Fibroblast of lung (primary cell): ENCODE measurements around the gene DRAXIN. TPM values are rescaled to one million over a fixed set of nuclear protein-coding genes. Genes with fewer than 3 reads are reported as not detected.

Experiments
- DNase-seq, 2 donors: peaks; one replicate each; pipeline versions ENCODE4 v3.0.0 to v3.0.0-alpha.2; 2010; ENCODE audit warnings: low read depth in 2 of 2
- H2AFZ ChIP-seq: 2 replicates; pipeline ENCODE4 v1.5.1; 2012; ENCODE audit warnings: low read length, control low read depth, inconsistent platforms
- H3K27ac ChIP-seq: 2 replicates; pipeline ENCODE4 v1.5.1; 2011; ENCODE audit warnings: low read length, control low read depth; ENCODE audit not compliant: insufficient read depth
- H3K27me3 ChIP-seq: 2 replicates; pipeline ENCODE4 v1.5.1; 2011; ENCODE audit warnings: mild to moderate bottlenecking, low read length; ENCODE audit not compliant: control insufficient read depth, insufficient read depth
- H3K36me3 ChIP-seq: 2 replicates; pipeline ENCODE4 v1.5.1; 2011; ENCODE audit warnings: low read length; ENCODE audit not compliant: control insufficient read depth, insufficient read depth
- H3K4me1 ChIP-seq: 2 replicates; pipeline ENCODE4 v1.5.1; 2011; ENCODE audit warnings: low read length; ENCODE audit not compliant: control insufficient read depth, insufficient read depth; ENCODE audit errors: extremely low read depth
- H3K4me2 ChIP-seq: 2 replicates; pipeline ENCODE4 v1.5.1; 2011; ENCODE audit warnings: low read length, control low read depth; ENCODE audit not compliant: insufficient read depth; ENCODE audit errors: extremely low read depth
- H3K4me3 ChIP-seq, 4 experiments: fragments of 200-600 bp in 1 of 4; sonication (generic) in 1 of 4; replicated peaks in 1 of 4; 2 replicates each; pipeline ENCODE4 v1.5.1; 2011 to 2016; ENCODE audit warnings: low read length in 4 of 4, low read depth in 3 of 4, mild to moderate bottlenecking in 3 of 4, control low read depth in 2 of 4, inconsistent platforms in 1 of 4, mixed read lengths in 1 of 4; ENCODE audit not compliant: insufficient read depth in 1 of 4; ENCODE audit errors: control extremely low read depth in 1 of 4
- H3K79me2 ChIP-seq: 2 replicates; pipeline ENCODE4 v1.5.1; 2012; ENCODE audit warnings: mild to moderate bottlenecking, low read length, inconsistent platforms; ENCODE audit not compliant: control insufficient read depth, insufficient read depth
- H3K9ac ChIP-seq: 2 replicates; pipeline ENCODE4 v1.5.1; 2011; ENCODE audit warnings: mild to moderate bottlenecking, low read length, control low read depth; ENCODE audit not compliant: insufficient read depth
- H3K9me3 ChIP-seq: 2 replicates; pipeline ENCODE4 v1.5.1; 2012; ENCODE audit warnings: low read depth, low read length; ENCODE audit not compliant: control insufficient read depth, insufficient read depth
- H4K20me1 ChIP-seq: 2 replicates; pipeline ENCODE4 v1.5.1; 2011; ENCODE audit warnings: low read length; ENCODE audit not compliant: control insufficient read depth, insufficient read depth; ENCODE audit errors: extremely low read depth
- CTCF ChIP-seq, 2 donors: IDR thresholded peaks in 1 of 2; conservative IDR thresholded peaks in 1 of 2; 1 replicate in 1 of 2; 2 replicates in 1 of 2; pipeline ENCODE4 v1.5.1; 2011 to 2012; ENCODE audit warnings: low read length in 2 of 2, control low read depth in 1 of 2, inconsistent platforms in 1 of 2, low read depth in 1 of 2, mild to moderate bottlenecking in 1 of 2
- EZH2 ChIP-seq: IDR thresholded peaks from 2 replicates; pipeline ENCODE4 v1.5.1; 2012; ENCODE audit warnings: low read length, control low read depth, mild to moderate bottlenecking; ENCODE audit errors: missing control alignments
- polyA plus RNA-seq, 2 donors: library from polyadenylated mRNA; depleted of rRNA in 1 of 2; stranded (reverse) in 1 of 2; unstranded in 1 of 2; fragments of >200 nt; gene quantifications; 2 replicates each; pipeline ENCODE4 v1.2.1, GENCODE V29; 2011 to 2012; ENCODE audit warnings: missing spikeins in 1 of 2
- total RNA-seq: library from RNA; depleted of rRNA; stranded (reverse); fragments of >200 nt; gene quantifications from 2 replicates; pipeline ENCODE4 v1.2.1, GENCODE V29; 2014

Gene DRAXIN
- total and polyA plus RNA-seq, 2 donors (not counting 1 experiment from before 2014, with no cell fraction given) = 0.03 to 0.50 TPM

- no peaks in the 10 kb centered on the region for H3K9me3 ChIP-seq
- no peak overlapping the region for H2AFZ ChIP-seq
- H3K4me2 ChIP-seq = no peak overlapping the region
- H3K79me2 ChIP-seq = no peaks in the 10 kb centered on the region
- no peak overlapping the region for H3K27ac ChIP-seq
- H3K4me1 ChIP-seq = peaks cover 3% of the 10 kb centered on the region
- no peak overlapping the region for H3K4me3 ChIP-seq
- no peaks in the 10 kb centered on the region for H4K20me1 ChIP-seq
- no peaks in the 10 kb centered on the region for H3K36me3 ChIP-seq
- no peak for TF ChIP-seq EZH2
- TF ChIP-seq CTCF (conservative IDR thresholded peaks at IDR 0.05 in 1 of 2, IDR thresholded peaks at IDR 0.05 in 1 of 2; ENCODE audit: low read depth in 1 of 2, low read length in 2 of 2) = no peak
- H3K27me3 ChIP-seq = peaks cover 5% of the 10 kb centered on the region
- no peak for DNase-seq
- H3K9ac ChIP-seq = no peak overlapping the region
Observed at GRCh38 chr1:11725616-11726015, 34.1 kb downstream of the DRAXIN start.

GRCh38 chr1:11727119-11727518 is 35.6 kb downstream of the DRAXIN start:
- H3K4me1 ChIP-seq = peaks cover 6% of the 10 kb centered on the region
- H4K20me1 ChIP-seq = no peaks in the 10 kb centered on the region
- no peak overlapping the region for H2AFZ ChIP-seq
- H3K9ac ChIP-seq = no peak overlapping the region
- TF ChIP-seq EZH2 (no peak), CTCF (conservative IDR thresholded peaks at IDR 0.05 in 1 of 2, IDR thresholded peaks at IDR 0.05 in 1 of 2; ENCODE audit: low read depth in 1 of 2, low read length in 2 of 2) (no peak)
- no peaks in the 10 kb centered on the region for H3K36me3 ChIP-seq
- no peaks in the 10 kb centered on the region for H3K9me3 ChIP-seq
- no peak overlapping the region for H3K4me2 ChIP-seq
- no peak overlapping the region for H3K4me3 ChIP-seq
- no peaks in the 10 kb centered on the region for H3K27me3 ChIP-seq
- no peaks in the 10 kb centered on the region for H3K79me2 ChIP-seq
- no peak for DNase-seq
- no peak overlapping the region for H3K27ac ChIP-seq

GRCh38 chr1:11728126-11728806 is 36.8 kb downstream of the DRAXIN start:
- TF ChIP-seq EZH2 (no peak), CTCF (conservative IDR thresholded peaks at IDR 0.05 in 1 of 2, IDR thresholded peaks at IDR 0.05 in 1 of 2; ENCODE audit: low read depth in 1 of 2, low read length in 2 of 2) (no peak)
- H3K4me2 ChIP-seq = no peak overlapping the region
- DNase-seq = no peak
- peaks cover 9% of the 10 kb centered on the region for H3K4me1 ChIP-seq
- no peak overlapping the region for H3K27ac ChIP-seq
- H3K9me3 ChIP-seq = no peaks in the 10 kb centered on the region
- H3K79me2 ChIP-seq = no peaks in the 10 kb centered on the region
- no peak overlapping the region for H3K4me3 ChIP-seq
- no peaks in the 10 kb centered on the region for H4K20me1 ChIP-seq
- no peak overlapping the region for H2AFZ ChIP-seq
- H3K27me3 ChIP-seq = no peaks in the 10 kb centered on the region
- H3K9ac ChIP-seq = no peak overlapping the region
- H3K36me3 ChIP-seq = no peaks in the 10 kb centered on the region
